Ectodermal cell (in vitro differentiated cells): Measurements from ENCODE around the gene SORL1-AS1.

Source experiments
- H3K27ac ChIP-seq: 2 replicates; pipeline ENCODE4 v1.7.0; 2013; ENCODE audit warnings: mild to moderate bottlenecking, low read depth, low read length; ENCODE audit not compliant: insufficient read depth, poor library complexity, severe bottlenecking
- H3K27me3 ChIP-seq: 2 replicates; pipeline ENCODE4 v1.7.0; 2013; ENCODE audit warnings: mild to moderate bottlenecking, low read length; ENCODE audit not compliant: insufficient read depth, control insufficient read depth, poor library complexity, severe bottlenecking
- H3K36me3 ChIP-seq: one replicate; pipeline ENCODE4 v1.7.0; 2013; ENCODE audit warnings: low read length; ENCODE audit not compliant: control insufficient read depth, insufficient read depth
- H3K4me1 ChIP-seq: one replicate; pipeline ENCODE4 v1.7.0; 2013; ENCODE audit warnings: low read length; ENCODE audit not compliant: control insufficient read depth, insufficient read depth
- H3K4me3 ChIP-seq: 2 replicates; pipeline ENCODE4 v1.7.0; 2013; ENCODE audit warnings: low read depth, low read length, control low read depth; ENCODE audit not compliant: insufficient read depth
- H3K9me3 ChIP-seq: 2 replicates; pipeline ENCODE4 v1.7.0; 2013; ENCODE audit warnings: mild to moderate bottlenecking, low read length, moderate library complexity; ENCODE audit not compliant: control insufficient read depth
- WGBS, 2 experiments: methylation state at CpG; one replicate each; pipeline ENCODE4 v1.1.7; 2013; ENCODE audit warnings: missing lambda C conversion rate in 2 of 2; 5-methylcytosine and 5-hydroxymethylcytosine counted together

SORL1-AS1 gene

DNA sequence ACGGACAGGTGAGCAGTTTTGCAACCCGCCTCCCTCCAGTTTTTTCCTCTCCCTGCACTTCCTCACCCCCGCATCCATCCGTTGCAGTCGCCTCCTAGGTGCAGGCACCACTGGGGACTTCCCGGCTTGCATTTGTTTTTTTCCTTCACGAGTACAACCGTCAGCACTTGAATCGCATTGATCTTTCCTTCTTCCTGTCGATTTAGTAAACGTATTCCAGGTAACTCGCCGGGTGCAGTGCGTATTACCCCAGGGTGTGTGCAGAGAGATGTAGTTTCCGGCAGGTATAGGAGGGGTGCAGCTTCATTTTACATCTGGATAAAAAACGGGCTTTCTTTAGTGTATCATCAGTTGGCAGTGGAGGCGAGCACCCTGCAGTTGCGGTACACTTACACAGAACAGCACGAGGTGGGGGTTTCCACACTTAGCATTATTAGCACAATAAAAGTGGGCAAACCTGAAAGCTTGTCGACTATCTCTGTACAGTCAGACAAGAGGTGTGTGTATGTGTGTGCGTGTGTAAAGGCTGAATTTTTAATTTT, at the start of gene SORL1-AS1:
Gene SORL1-AS1, minus strand, starts transcription at position 359 of the 542 bp plus-strand sequence.
- WGBS, 2 experiments: 1 to 5% methylated on average over 19 to 21 of the region's 21 CpGs
- H3K36me3 ChIP-seq: no peaks in the 10 kb centered on the region
- H3K4me1 ChIP-seq: peaks cover 13% of the 10 kb centered on the region
- H3K9me3 ChIP-seq: no peaks in the 10 kb centered on the region
- peak within 1 kb of the TSS; percentile 92 for H3K4me3 ChIP-seq
- H3K27me3 ChIP-seq: peaks cover 4% of the 10 kb centered on the region
- no peak within 1 kb of the TSS for H3K27ac ChIP-seq

DNA sequence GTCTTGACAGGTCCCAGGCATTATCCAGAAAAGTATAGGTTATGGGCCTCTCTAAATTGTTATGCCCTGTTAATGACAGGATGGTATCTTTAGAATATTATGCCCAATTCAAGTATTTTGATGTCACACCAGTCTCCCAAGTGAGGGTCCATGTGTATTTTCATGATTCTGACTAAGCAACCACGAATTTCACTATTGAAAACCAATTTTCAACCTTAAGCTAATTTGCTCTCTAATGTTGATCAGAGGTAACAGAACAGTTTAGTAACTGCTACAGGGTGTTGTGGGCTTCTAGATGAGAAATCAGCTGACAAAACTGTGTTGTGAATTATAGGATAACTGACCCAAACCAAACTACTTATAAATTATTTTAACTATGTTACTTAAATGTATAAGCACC, 48.0 kb upstream of the SORL1-AS1 start:
- peaks cover 23% of the 10 kb centered on the region for H3K36me3 ChIP-seq
- H3K9me3 ChIP-seq: no peaks in the 10 kb centered on the region
- H3K27ac ChIP-seq: no peak overlapping the region
- WGBS, 2 experiments: 85 to 93% methylated on average over 1 of the region's 1 CpG
- H3K27me3 ChIP-seq: no peaks in the 10 kb centered on the region
- H3K4me3 ChIP-seq: no peak overlapping the region
- H3K4me1 ChIP-seq: peaks cover 4% of the 10 kb centered on the region

DNA sequence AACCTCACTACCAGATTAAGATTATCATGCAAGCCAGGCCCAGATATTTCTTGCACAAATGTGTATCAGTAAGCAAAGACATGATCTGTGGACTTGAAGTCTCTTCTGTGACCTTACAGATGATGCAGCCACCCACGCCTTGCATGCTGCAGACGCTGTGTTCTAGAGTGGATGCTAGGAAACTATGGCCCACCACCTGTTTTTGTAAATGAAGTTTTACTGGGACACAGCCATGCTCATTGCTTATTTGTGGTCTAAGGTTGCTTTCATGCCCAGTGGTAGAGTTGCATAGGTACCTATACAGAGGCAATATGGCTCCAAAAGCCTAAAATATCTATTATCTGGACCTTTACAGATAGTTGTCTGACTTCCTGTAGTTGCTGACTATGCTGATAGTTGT, 47.5 kb upstream of the SORL1-AS1 start:
- peaks cover 4% of the 10 kb centered on the region for H3K4me1 ChIP-seq
- no peak overlapping the region for H3K4me3 ChIP-seq
- no peaks in the 10 kb centered on the region for H3K27me3 ChIP-seq
- no peak overlapping the region for H3K27ac ChIP-seq
- H3K9me3 ChIP-seq: no peaks in the 10 kb centered on the region
- H3K36me3 ChIP-seq: peaks cover 23% of the 10 kb centered on the region
- 50 to 56% methylated on average over 2 of the region's 2 CpGs for WGBS, 2 experiments

DNA sequence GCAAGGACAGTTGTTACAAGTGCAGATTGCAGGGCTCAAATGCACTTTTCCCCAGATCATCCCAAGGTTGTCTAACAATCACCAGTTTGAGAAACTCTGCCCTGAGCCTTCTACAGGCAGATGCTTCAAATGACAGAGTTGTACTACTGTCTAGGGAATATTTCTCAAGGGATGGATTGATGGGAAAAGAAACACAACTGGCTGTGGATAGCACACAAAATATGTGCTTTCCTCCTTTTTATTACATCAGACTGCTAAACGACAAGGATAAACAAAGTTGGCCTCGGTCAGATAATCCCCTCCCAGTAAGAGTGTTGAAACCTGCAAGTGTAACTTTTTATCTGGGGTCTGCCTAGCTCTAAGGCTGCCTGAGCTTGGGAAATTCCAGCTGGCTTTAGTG, 46.6 kb upstream of the SORL1-AS1 start:
- no peak overlapping the region for H3K4me3 ChIP-seq
- WGBS, 2 experiments: 80 to 89% methylated on average over 2 of the region's 2 CpGs
- H3K27ac ChIP-seq: no peak overlapping the region
- H3K9me3 ChIP-seq: no peaks in the 10 kb centered on the region
- peaks cover 23% of the 10 kb centered on the region for H3K36me3 ChIP-seq
- peaks cover 4% of the 10 kb centered on the region for H3K4me1 ChIP-seq
- no peaks in the 10 kb centered on the region for H3K27me3 ChIP-seq

DNA sequence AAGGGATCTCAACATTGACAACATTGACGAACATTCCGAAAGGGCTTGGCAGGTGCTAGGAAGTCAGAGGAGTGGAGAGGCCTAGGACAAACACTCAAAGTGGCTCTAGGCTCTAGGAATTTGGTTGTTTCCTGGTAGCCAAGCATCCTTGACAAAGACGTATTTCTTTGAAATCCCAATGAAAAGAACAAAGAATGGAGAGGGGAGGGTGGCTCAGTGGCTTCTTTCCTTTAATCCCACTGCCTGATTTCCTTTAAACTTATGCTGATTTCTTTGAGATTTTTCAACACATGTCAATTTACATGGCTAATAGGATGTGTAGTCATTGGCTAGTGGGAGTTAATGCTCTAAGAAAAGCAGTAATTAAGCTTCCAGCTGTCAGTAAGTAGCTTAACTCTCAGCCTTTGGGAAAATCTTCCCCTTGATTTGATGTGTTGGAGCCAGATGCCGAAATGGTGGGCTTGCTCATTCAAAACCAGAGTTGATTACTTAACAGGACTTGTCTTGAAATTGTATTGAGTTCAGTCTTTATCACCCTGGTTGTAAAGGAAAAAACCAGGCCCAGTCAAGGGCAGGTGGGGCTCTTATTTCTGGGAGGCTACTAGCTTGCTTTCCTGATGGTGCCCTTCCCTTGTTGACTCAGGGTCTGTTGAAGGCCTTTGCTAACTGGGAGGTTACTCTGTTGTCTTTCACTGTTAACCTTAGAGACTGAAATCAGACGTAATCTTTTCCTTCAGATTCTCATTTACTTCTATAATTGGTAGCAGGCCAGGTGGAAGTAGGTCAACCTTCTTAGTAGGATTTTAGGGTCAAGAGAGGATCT, 44.6 kb upstream of the SORL1-AS1 start:
- Histone ChIP-seq H3K4me1 (peaks cover 4% of the 10 kb centered on the region), H3K9me3 (no peaks in the 10 kb centered on the region), H3K36me3 (peaks cover 23% of the 10 kb centered on the region), H3K4me3 (no peak overlapping the region), H3K27ac (peak overlapping the region; percentile 79), H3K27me3 (no peaks in the 10 kb centered on the region)
- WGBS, 2 experiments: 21 to 35% methylated on average over 4 to 5 of the region's 5 CpGs

DNA sequence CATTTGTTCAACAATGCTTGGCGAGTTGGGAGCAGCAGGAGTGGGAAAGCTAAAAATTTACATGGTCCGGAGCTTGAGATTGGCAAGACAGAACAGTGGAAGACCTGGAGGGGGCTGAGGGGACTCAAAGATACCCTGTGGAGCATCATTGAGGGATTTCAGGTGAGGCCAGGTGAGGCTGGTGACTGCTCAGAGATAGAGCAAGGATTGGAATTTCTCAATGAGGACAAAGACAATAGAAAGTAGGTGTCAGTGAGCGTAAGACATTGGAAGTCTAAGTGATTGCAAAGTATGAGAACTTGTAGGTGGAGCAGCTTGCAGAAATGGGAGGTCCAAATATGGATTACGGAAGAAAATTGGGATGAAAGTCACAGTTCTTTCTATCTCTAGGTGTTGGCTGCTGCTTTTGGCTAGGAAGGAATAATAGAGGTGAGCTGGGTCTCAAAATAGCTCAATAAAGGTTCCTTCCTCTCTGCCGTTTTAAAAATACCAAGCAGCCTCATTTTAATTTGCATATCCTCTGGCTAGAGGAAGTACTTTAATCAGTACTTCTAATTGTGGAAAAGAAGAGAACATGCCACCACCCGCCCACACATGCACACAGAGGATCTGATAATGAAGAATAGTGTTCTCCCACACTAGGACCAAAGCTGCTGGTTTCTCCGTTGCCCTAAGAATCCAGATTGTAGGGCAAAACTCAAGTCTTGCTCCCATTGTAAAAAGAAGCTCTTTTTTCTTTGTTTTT, 41.8 kb upstream of the SORL1-AS1 start:
- peaks cover 4% of the 10 kb centered on the region for H3K4me1 ChIP-seq
- no peaks in the 10 kb centered on the region for H3K9me3 ChIP-seq
- H3K27ac ChIP-seq: no peak overlapping the region
- H3K36me3 ChIP-seq: peaks cover 14% of the 10 kb centered on the region
- H3K27me3 ChIP-seq: no peaks in the 10 kb centered on the region
- 91 to 92% methylated on average over 6 to 7 of the region's 7 CpGs for WGBS, 2 experiments
- H3K4me3 ChIP-seq: no peak overlapping the region

DNA sequence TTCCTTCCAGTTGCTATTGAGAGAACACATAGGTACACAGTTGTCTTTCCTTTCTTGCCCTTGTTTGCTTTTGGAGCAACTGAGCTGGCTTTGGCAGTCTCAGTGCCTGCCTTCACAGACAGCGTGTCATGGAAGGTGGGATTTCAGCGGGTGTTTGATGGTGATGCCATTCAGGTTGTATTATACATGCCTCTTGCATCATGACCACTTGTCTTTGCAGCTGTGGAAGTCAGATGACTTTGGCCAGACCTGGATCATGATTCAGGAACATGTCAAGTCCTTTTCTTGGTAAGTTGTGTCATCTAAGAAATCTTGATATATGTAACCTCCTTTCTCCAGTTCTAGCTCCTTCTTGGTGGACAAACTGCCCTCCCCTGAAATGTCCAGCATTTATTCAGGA, 37.1 kb upstream of the SORL1-AS1 start:
- H3K4me3 ChIP-seq: no peak overlapping the region
- no peaks in the 10 kb centered on the region for H3K4me1 ChIP-seq
- no peaks in the 10 kb centered on the region for H3K36me3 ChIP-seq
- no peak overlapping the region for H3K27ac ChIP-seq
- no peaks in the 10 kb centered on the region for H3K27me3 ChIP-seq
- 93 to 96% methylated on average over 2 of the region's 2 CpGs for WGBS, 2 experiments
- H3K9me3 ChIP-seq: no peaks in the 10 kb centered on the region

DNA sequence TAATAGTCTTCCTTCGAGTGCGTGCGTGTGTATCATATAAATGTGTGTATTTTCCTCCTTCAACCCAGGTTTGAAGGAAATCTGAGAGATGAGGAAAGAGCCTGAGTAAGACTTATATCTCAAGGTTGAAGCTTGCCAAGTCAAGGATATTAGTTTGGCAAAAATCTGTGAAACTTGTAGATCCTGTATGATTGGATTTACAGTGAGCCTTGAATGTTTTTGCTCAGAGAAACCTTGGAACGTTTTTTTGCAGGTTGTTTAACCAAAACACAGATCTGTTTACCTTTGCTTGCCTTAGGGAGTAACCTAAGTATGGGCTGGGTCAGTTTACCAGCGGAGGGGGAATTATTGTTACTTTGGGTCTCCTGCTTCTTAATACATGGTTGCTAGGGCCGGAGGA, 35.9 kb upstream of the SORL1-AS1 start:
- H3K27ac ChIP-seq: no peak overlapping the region
- H3K36me3 ChIP-seq: no peaks in the 10 kb centered on the region
- 89 to 95% methylated on average over 6 of the region's 6 CpGs for WGBS, 2 experiments
- H3K4me1 ChIP-seq: no peaks in the 10 kb centered on the region
- H3K9me3 ChIP-seq: no peaks in the 10 kb centered on the region
- no peak overlapping the region for H3K4me3 ChIP-seq
- no peaks in the 10 kb centered on the region for H3K27me3 ChIP-seq

DNA sequence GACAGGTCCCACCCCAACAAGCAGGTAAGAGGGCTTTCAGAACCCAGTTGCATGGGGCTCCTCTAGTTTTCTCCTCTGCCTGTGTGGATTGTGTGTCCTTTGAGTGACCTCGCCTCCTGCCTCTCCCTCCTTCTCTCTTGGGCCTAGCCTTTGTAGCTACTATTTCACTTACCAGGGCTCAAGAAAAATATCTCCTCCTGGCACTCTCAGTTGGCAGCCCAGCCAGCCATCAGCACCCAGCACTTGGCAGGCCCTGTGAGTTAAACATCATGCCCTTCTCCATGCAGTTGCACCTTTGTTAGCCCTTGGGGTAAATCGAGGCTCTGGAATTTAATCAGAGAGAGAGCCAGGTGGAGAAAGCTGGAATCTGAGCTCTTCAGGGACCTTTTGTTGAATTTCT, 35.4 kb upstream of the SORL1-AS1 start:
- WGBS, 2 experiments: 90 to 91% methylated on average over 2 of the region's 2 CpGs
- H3K4me3 ChIP-seq: no peak overlapping the region
- no peak overlapping the region for H3K27ac ChIP-seq
- no peaks in the 10 kb centered on the region for H3K9me3 ChIP-seq
- no peaks in the 10 kb centered on the region for H3K4me1 ChIP-seq
- no peaks in the 10 kb centered on the region for H3K27me3 ChIP-seq
- H3K36me3 ChIP-seq: no peaks in the 10 kb centered on the region

DNA sequence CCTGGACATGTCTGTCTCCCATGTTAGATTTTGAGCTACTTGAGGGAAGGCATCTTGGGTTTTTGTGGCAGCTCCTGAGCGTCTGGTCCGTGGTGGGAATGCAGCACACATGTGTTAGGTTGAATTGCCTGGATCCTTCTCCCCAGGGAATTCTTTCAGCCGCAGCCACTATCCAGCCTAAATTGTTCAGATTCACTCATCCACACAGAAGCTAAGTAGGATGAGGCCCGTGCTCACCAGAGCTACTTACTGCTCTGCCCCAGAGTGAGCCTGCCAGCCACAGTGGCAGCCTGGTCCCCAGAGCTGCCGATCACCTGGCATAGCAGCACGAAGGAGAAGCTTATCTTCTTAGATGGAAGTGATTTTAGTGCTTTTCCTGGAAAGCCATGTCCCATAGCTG, 34.4 kb upstream of the SORL1-AS1 start:
- H3K27ac ChIP-seq: no peak overlapping the region
- no peaks in the 10 kb centered on the region for H3K4me1 ChIP-seq
- 82 to 93% methylated on average over 5 of the region's 6 CpGs for WGBS, 2 experiments
- H3K4me3 ChIP-seq: no peak overlapping the region
- H3K27me3 ChIP-seq: no peaks in the 10 kb centered on the region
- no peaks in the 10 kb centered on the region for H3K9me3 ChIP-seq
- no peaks in the 10 kb centered on the region for H3K36me3 ChIP-seq
